ENCODE results near the gene CNTN2. TPM values are rescaled to one million over a fixed set of nuclear protein-coding genes. Genes with fewer than 3 reads are reported as not detected.

CNTN2 gene
- polyA plus RNA-seq, 1 donor (not counting 4 experiments of a cell fraction or from before 2014, with no cell fraction given) = not detected

GRCh38 chr1:205073511-205073910, 30.5 kb downstream of the CNTN2 start:
- DNase-seq (ENCODE audit: low read depth, low spot score) (peak; percentile 68), FAIRE-seq (no peak)
- peak overlapping the region; percentile 51 for H3K9ac ChIP-seq (ENCODE audit: control insufficient read depth, extremely low read depth, insufficient read depth, low read length)

GRCh38 chr1:205074084-205074483, 31.1 kb downstream of the CNTN2 start:
- no peak for FAIRE-seq
- H3K27ac ChIP-seq (ENCODE audit: control insufficient read depth, insufficient read depth, low read length) = peak overlapping the region; percentile 70

More at GRCh38 chr1:205073511-205073910, 30.5 kb downstream of the CNTN2 start:
- Histone ChIP-seq H3K4me2 (ENCODE audit: control insufficient read depth, extremely low read depth, insufficient read depth, low read depth, low read length) (peak overlapping the region; percentile 62), H3K9me3 (ENCODE audit: control insufficient read depth, low read depth, low read length) (no peaks in the 10 kb centered on the region), H3K9me1 (ENCODE audit: control insufficient read depth, extremely low read depth, insufficient read depth, low read length) (no peaks in the 10 kb centered on the region), H3K27ac (ENCODE audit: control insufficient read depth, insufficient read depth, low read length) (peak overlapping the region; percentile 70), H3K4me3 (ENCODE audit: control insufficient read depth in 2 of 3, extremely low read depth in 1 of 3, insufficient read depth in 2 of 3, low read depth in 1 of 3, low read length in 3 of 3) (peak overlapping the region in 1 of 3 experiments; percentile 26), H4K20me1 (ENCODE audit: control insufficient read depth, extremely low read depth, insufficient read depth, low read length) (no peaks in the 10 kb centered on the region), H3K4me1 (ENCODE audit: control insufficient read depth, extremely low read depth, insufficient read depth, low read length) (peaks cover 20% of the 10 kb centered on the region), H3K36me3 (ENCODE audit: control insufficient read depth in 2 of 2, extremely low read depth in 1 of 2, insufficient read depth in 2 of 2, low read length in 2 of 2) (no peaks in the 10 kb centered on the region), H3K27me3 (ENCODE audit: control insufficient read depth, extremely low read depth, insufficient read depth, low read length) (no peaks in the 10 kb centered on the region), H3K79me2 (ENCODE audit: control insufficient read depth, insufficient read depth, low read length) (no peaks in the 10 kb centered on the region), H2AFZ (ENCODE audit: control insufficient read depth, low read length) (peak overlapping the region; percentile 62)
- TF ChIP-seq EZH2 (IDR thresholded peaks at IDR 0.05; ENCODE audit: low read length) (no peak), CTCF (optimal IDR thresholded peaks at IDR 0.05 in 1 of 3, IDR thresholded peaks at IDR 0.05 in 1 of 3, conservative IDR thresholded peaks at IDR 0.05 in 1 of 3; ENCODE audit: extremely low read depth in 1 of 3, insufficient read depth in 2 of 3, low read length in 3 of 3) (no peak)
- dilution Hi-C loops (cut with MboI; ENCODE audit: extremely low pct_ligation_motif_present, low sequenced_read_pairs) = no loop called here

More at GRCh38 chr1:205074084-205074483, 31.1 kb downstream of the CNTN2 start:
- H3K9me1 ChIP-seq (ENCODE audit: control insufficient read depth, extremely low read depth, insufficient read depth, low read length) = no peaks in the 10 kb centered on the region
- no peak overlapping the region for H2AFZ ChIP-seq (ENCODE audit: control insufficient read depth, low read length)
- H3K4me2 ChIP-seq (ENCODE audit: control insufficient read depth, extremely low read depth, insufficient read depth, low read depth, low read length) = peak overlapping the region; percentile 62
- H3K9me3 ChIP-seq (ENCODE audit: control insufficient read depth, low read depth, low read length) = no peaks in the 10 kb centered on the region
- H3K4me1 ChIP-seq (ENCODE audit: control insufficient read depth, extremely low read depth, insufficient read depth, low read length) = peaks cover 20% of the 10 kb centered on the region
- H3K9ac ChIP-seq (ENCODE audit: control insufficient read depth, extremely low read depth, insufficient read depth, low read length) = peak overlapping the region; percentile 51
- no peaks in the 10 kb centered on the region for H4K20me1 ChIP-seq (ENCODE audit: control insufficient read depth, extremely low read depth, insufficient read depth, low read length)
- H3K4me3 ChIP-seq (ENCODE audit: control insufficient read depth in 2 of 3, extremely low read depth in 1 of 3, insufficient read depth in 2 of 3, low read depth in 1 of 3, low read length in 3 of 3) = no peak overlapping the region
- TF ChIP-seq EZH2 (IDR thresholded peaks at IDR 0.05; ENCODE audit: low read length) (no peak), CTCF (optimal IDR thresholded peaks at IDR 0.05 in 1 of 3, IDR thresholded peaks at IDR 0.05 in 1 of 3, conservative IDR thresholded peaks at IDR 0.05 in 1 of 3; ENCODE audit: extremely low read depth in 1 of 3, insufficient read depth in 2 of 3, low read length in 3 of 3) (no peak)
- H3K79me2 ChIP-seq (ENCODE audit: control insufficient read depth, insufficient read depth, low read length) = no peaks in the 10 kb centered on the region
- peaks cover 0 to 1% of the 10 kb centered on the region in 2 experiments for H3K36me3 ChIP-seq (ENCODE audit: control insufficient read depth in 2 of 2, extremely low read depth in 1 of 2, insufficient read depth in 2 of 2, low read length in 2 of 2)
- DNase-seq (ENCODE audit: low read depth, low spot score) = no peak
- dilution Hi-C loops (cut with MboI; ENCODE audit: extremely low pct_ligation_motif_present, low sequenced_read_pairs) = no loop called here
- no peaks in the 10 kb centered on the region for H3K27me3 ChIP-seq (ENCODE audit: control insufficient read depth, extremely low read depth, insufficient read depth, low read length)
